NB4 (cell line): Measurements from ENCODE around the gene EZR.

Experiments used
- CTCF ChIP-seq: IDR thresholded peaks from one replicate; pipeline ENCODE4 v1.5.1; 2012; ENCODE audit warnings: low read depth, low read length
- MAX ChIP-seq: IDR thresholded peaks from 2 replicates; pipeline ENCODE4 v1.6.1; 2011; ENCODE audit warnings: low read depth, low read length
- MYC ChIP-seq: IDR thresholded peaks from 2 replicates; pipeline ENCODE4 v1.6.1; 2011; ENCODE audit warnings: low read depth, low read length
- POLR2A ChIP-seq: IDR thresholded peaks from 2 replicates; pipeline ENCODE4 v1.6.1; 2011; ENCODE audit warnings: mild to moderate bottlenecking; ENCODE audit not compliant: insufficient read length; ENCODE audit errors: extremely low read depth

GRCh38 chr6:158783167-158783450, 36.1 kb downstream of the EZR start:
- TF ChIP-seq CTCF (no peak), MAX (no peak), MYC (no peak), POLR2A (no peak)
